GM19025 (cell line): Measurements from ENCODE around the gene GNG12.

Experiments used
- ATAC-seq: cut with Tn5 transposase; IDR thresholded peaks from one replicate; pipeline ENCODE4 v1.9.1; 2021; ENCODE audit warnings: mild to moderate bottlenecking, low read depth, moderate library complexity; ENCODE audit not compliant: unreplicated experiment

Gene GNG12

DNA sequence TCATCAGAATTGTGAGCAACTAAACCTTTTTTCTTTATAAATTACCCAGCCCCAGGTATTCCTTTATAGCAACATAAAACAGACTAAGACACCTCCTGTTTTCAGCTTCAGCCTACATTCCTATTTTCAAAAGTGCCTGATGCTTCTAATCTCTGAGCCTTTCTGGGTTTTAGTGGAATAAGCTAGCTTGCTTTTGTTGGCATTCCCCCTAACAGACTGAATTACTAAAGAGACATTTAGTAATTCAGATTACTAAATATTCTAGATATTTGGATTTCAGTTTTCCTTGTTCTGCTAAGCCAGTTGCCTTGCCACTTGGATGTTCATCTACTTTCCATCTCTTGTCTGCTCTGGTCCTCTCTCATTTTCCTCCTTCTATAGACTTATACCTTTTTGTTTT lies 10.5 kb upstream of the GNG12 start:
- ATAC-seq, result no peak

DNA sequence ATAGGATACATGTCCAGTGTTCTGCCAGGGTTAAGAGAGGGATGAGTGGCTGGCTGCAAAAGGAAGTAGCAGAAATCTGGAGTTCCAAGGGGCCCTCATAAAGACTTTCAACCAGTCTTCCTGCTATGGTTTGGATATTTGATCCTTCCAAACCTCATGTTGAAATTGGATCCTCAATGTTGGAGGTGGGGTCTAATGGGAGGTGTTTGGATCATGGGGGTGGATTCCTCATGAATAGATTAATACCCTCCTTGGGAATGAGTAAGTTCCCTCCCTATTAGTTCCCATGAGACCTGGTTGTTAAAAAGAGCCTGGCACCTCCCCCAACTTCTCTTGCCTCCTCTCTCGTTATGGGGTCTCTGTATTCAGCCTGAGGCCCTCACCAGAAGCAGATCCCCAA lies 10.1 kb upstream of the GNG12 start:
- no peak for ATAC-seq

DNA sequence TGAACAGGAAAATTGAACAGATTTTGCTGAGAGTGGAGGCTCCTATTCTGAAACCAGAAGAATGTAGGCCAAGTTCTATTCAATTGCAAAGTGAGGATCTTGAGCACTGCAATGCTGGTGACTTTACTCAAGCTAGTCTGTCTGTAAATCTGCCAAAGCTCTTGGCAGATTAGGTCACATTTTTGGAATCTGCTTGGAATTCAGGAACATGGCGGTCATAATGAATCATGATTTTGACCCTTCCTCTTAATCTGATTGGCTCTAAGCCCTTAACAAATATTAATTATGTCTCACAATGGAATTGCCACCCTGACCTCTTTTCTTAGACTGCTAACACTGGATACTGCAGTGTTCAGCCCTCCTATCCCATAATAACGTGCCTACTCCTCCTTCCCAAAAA lies 7.2 kb upstream of the GNG12 start:
- ATAC-seq, result no peak

DNA sequence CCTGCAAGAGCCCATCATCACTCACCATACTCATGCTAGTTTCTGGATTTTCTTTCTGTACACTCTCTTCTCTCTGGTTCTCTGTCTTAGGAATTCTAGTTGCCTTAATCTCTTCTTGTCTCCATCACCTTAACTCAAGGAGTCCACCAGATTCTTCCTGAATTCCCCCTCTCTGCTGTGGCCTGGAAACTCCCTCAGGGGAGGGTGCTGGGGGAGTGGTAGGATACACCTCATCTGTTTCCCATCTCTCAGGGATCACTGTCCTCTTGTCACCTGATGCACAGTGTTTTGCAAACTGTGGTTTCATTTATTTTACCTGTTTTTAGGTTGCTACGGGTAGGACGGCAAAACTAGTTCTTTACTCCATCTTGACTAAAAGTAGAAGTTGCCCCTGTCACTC lies 6.6 kb upstream of the GNG12 start:
- ATAC-seq, result no peak

DNA sequence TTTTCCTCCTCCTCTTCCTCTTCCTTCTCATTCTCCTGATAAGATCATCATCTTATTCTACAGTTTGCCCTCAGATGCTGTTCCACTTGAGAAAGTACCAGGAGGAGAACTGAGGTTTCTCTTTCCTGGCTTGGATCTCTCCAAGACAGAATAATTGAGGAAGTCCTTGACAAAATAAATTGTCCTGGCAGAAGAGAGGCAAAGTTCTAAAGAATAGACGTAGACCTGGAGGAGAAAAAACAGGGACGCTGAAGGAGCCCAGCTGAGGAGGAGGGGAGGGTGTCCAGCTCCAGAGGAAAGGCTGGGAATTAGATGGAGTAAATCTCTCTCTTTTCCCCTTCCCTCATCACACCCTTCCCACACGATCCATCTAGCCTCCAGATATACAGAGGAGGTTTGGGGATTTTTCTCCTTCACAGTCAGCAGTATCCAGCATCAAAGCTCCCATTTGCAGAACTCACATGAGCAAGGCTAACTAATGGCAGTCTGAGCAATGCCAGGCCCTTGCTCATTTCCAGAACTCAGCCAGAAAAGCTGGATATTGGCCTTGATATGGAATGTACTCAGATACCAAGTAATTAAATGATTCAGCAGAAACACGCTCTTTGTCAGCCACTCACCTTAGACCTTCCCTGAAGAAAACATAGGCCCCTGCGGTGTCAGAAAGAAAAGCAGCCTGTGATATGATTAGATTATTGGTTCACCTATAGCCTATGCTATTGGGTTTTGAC lies 5.1 kb upstream of the GNG12 start:
- ATAC-seq, result no peak

DNA sequence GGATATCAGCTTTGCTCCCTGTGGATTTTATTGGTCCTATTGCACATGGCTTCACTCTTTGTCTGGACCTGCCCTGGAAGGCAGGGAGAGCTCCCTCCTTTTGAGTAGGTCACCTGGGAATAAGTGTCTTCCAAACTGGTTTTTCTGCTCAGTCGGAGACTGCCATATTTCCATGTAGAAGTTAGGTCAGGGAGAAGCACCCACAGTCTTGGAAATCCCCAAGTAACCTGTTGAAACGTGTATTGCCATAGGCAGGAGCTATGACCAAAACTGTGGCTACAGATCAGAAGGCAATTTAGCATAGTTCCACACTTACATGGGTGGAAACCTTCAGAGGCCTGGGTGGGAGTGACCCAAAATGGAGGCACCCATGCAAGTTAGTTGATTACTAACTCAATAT lies 3.5 kb upstream of the GNG12 start:
- no peak for ATAC-seq

DNA sequence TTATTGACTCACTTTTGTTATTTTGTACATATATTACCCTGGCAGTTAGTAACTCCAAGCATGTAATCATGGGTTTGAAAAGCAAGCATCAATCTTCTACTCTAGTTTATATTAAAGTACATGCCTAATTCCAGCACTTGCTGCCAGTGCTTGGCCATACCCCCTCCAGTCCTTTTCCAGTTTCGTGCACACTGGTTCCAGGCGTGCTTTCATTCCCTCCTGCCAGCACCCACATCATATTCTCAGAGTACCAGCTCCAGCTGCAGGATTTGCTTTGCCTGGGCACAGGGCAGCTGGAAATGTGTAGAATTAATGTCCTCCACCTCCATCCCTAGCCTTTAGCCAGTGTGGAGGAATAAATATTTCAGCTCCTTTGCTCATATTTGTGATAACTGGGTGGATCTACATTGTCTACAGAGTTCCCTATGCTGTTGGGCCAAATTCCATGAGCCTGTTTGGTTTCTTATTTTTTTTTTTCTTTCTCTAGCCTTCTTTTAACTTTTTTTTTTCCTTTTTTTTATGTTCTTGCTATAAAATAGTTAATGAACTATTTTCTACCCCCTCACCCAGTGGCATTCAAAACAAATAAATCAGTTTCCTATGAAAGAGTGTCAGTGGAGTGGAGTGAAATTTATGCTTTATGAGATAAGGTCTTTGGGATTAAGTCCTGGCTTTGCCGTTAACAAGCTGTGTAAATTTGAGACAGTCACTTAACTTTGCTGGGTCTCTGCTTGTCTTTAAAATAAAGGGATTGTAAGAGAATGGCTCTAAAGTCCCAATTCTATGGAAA lies 2.6 kb upstream of the GNG12 start:
- no peak for ATAC-seq

DNA sequence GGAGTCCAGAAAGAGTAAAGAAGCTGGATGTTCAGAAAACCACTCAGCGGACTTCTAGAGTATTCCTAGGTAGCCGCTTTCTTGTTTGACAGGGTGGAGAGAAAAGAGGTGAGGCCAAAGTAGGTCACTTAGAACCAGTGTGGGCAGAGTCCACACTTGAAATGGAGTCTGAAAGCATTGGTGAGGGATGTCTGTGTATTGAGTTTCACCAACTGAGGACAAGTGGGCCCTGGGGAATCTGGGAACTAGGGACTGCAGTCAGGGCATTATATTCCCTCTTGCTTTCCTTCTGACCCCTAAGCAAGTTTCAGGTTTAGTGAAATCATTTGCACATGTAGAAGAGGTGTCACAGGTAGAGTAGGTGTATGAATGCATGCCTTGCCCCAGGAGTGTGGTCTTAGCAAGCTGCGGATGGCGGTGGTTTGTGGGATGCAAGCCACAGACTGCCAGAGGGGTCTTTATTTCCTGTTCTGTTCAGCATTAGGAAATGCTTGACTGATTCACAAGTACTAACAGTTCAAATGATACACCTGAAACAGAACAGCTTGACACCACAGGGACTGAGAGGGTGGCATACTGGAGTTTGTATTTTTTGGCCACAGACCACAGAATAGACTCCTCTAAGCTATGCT lies 1.1 kb upstream of the GNG12 start:
- no peak for ATAC-seq

DNA sequence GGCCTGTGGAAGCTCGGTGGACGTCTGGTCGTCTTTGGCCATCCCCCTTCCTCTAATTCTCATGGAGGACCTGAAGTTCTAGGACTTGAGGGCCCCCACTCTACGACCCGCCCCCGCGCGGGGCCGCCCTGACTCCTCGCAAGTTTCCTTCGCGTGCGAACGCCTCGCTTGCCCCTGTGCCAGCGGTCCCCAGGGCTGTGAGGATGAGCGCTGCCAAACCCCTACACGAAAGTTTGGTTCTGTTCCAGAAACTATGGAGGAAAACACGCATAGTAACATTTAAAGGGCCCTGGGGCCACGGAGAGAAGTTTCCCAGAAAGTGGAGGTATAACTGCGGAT lies 304 bp upstream of the GNG12 start:
- no peak for ATAC-seq

DNA sequence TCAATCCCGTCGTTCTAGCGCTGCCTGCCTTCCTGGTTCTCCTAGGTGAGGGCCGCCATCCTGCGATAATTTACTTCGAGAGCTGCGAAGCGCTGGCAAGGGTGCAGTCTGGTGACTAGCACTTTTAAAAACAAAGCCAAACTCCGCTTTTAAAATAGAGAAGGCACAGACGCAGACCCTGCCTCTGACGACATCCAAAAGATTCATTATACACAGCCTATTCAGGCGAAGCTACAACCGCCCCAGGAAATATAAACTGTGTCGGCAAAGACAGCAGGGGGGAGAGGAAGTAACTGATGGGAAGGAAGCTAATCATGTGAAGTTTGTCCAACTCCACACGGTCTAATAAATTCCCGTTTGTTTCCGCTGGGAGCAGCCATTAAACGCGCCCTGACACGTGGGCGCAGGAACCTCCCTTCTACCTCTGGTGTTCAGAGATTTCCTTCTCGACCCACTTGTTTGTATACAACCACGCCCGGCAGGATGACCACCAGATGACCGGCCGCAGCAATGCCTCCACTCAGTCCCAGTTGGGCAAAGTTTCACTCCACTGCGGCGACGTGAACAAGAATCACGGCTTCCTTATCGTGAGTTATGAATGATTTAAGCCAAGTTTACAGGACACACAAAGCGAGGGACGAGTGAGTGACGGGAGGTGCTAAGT lies 1.3 kb downstream of the GNG12 start:
- ATAC-seq, result no peak

DNA sequence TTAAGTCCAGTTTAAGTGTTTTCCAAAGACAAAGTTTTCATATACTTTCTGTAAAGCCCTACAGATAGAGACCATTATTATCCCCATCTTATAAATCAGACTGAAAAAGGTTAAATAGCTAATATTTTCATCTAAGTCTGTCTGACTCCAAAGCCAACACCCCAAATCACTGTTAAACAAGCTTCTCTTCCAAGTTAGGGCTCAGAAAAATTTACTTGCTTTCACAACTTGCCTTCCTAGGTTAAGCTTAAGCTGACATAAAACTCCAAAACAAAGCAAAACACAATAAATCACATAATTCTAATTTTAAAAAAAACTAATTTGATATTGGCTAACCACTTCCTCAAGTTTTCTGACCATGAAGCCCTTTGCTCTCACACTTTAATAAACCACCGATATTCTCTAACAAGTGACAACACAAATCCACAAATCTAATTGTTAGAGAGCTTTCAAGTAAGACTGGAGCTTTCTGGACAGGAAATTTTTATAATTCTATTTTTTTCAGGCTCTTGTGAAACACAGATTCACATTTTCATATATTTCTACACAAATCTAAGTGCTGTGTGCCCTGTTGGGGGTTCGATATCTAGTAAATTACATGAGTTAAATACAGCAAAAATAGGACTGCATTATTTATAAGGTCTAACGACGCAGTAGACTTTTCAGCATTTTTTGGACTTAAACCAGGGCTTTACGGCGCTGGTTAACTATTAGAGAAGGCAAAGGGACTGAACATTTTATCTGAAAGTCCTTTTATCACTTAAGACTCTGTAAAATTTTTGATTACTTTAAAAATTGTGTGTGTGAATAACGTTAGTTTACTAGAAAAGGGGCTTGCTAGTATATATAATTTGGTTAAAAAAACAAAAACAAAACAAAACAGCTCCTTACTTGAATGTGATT lies 2.1 kb downstream of the GNG12 start:
- no peak for ATAC-seq

DNA sequence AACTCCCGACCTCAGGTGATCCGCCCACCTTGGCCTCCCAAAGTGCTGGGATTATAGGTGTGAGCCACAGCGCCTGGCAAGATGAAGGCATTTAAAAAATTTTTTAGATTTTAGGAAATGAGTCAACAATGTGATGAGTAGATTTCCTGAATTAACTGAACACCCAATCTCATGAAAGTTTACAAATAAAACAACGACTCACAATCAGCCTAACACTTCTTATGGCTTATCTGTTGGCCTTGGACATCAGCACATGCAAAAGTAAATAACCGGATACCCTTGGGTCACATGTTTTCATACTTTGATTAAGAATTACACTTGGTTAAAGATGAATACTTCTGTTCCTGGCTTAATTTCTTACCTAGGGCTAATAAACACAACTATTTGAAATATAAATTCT lies 3.0 kb downstream of the GNG12 start:
- ATAC-seq, result no peak

DNA sequence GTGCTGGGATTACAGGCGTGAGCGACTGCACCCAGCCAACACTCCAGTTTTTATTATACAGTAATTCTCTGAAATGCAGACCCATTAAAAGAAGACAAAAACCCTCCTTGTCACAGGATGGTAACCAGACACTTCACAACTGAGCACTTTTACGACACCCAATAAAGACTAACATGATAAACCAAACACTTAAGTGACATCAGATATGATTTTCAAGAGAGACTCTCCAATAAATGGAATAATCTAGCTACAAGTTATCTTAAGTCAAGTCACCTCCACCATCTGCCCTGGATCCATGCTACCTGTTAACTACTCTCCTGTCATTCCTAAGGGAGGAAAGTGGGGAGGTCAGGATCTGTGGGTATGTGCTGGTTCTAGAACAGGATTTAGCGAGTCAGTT lies 5.6 kb downstream of the GNG12 start:
- no peak for ATAC-seq

DNA sequence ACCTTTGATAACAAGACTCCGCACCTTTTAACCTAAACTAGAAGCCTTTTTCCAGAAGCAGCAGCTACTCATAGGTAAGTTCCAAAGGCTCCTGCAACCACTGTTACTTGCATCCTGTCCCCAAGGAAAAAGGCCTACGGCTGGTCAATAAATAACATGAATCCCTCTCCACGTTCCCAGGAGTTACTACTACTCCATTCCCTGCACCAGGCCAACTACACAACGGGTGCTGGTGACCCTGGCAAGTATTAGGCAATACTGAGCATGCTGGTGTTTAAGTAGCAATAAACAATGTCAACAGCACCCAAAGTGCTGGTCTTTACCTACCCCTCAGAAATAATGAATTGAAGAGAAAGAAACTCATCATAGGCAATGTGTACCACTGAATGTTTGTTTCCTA lies 7.7 kb downstream of the GNG12 start:
- ATAC-seq, result no peak

DNA sequence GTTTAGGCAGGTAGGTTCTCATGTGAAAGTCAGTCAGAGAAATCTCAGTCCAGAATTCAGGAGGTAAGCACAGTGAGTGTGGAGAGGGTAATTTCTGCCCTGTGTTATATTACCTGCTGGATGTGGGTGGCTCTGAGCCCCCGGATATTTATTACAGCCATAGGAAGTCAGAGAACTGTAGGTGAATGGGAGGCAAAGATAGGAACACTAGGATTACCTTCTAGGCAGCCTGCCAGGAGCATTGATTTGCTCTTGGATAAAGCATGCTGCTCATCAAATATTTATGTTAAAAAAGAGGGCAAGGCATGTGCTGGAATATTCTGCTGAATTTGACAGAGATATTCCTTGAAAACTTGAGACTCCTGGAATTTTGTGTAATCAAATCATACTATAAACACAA lies 8.5 kb downstream of the GNG12 start:
- ATAC-seq, result no peak

DNA sequence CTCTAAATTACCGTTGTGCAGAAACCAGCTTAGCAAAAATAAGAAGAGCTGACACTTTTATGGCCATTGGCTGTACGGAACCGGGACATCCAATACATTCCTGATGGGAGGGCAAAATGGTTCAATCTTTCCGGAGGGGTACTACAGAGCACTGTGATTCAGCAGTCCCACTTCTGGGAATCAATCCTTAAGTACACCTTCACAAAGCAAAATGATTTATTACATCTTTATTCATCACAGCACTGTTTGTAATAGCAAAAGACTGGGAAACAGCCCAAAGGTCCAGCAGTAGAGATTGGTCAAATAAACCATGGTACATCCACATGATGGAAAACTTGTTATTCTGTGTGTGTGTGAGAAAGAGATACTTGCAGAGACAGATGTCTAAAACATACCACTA lies 9.7 kb downstream of the GNG12 start:
- ATAC-seq, result no peak

DNA sequence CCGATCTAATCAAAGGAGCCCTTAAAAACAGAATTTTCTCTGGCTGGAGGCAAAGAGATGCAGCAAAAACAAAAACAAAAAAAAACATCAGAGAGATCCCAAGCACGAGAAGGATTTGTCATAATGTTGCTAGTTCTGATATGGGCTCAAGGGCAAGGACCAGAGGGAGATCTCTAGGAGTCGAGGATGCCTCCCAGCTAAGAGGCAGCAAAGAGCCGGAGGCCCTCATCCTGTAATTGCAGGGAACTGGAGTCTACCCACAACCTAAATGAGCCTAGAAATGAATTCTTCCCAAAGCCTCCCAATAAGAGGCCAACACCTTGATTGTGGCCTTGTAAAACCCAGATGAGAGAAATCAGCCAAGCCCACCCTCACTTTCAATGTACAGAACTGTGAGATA lies 12.0 kb downstream of the GNG12 start:
- no peak for ATAC-seq

DNA sequence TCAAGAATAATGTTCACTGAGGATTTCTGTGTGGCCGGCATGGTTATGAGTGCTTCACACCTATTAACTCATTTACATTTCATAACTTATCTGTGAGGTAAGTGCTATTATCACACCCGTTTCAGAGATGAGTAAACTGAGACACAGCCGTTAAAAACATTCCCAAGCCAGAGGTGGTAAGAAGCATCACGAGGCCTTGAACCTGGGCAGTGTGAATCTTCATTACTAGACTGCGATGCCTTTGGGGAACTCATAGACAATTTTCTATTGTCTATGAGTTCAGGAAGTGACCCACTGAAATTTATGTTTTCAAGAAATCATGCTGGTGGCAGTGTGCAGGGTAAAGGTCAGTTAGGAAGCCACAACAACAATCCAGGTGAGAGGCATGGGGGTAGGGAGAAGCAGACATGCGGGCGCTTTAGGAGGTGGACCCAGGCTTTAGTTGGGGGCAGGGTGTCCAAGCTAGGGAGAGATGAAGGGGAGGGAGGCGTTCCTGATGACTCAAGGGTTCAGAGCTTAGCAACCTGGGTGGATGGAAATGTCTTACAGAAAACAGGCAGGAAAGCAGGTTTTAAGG lies 14.5 kb downstream of the GNG12 start:
- peak; percentile 50 for ATAC-seq

DNA sequence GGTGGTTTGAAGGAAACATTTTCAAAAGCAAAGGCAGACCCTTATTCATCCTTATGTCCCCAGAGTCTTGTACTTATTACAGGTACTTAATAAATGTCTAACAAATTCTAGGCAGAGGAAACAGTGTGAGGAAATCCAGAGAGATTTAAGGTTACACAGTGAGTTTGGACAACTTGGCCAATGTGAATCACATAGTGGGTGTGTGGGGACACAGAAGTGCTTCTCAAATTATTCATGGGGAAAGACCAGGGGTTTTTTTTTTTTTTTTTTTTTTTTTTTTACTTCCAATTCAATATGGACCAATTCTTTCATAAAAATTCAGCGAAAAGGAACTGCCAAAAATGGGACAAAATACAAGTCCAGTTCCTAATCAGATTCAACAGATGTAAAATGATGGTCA lies 15.1 kb downstream of the GNG12 start:
- ATAC-seq, result no peak

DNA sequence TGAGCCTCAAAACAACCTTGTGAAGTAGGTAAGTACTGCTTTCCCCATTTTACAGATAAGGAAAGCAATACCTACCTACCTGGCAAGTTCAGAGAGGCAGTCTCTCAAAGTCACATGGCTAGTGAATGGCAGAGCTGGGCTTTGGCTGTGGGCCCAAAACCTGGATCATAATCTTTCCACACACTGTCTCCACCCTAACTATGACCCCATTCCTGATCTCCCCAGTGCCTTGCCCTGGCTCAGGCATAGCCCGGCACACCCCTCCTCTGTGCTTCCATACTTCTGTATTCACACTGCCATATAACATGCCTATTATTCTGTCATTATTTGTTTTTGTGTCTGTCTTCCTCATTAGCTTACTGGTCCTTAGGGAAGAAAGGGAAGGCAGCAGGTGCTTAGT lies 15.9 kb downstream of the GNG12 start:
- ATAC-seq, result no peak
